HepG2 (cell line): Measurements from ENCODE around the gene IGSF8. TPM values are rescaled to one million over a fixed set of nuclear protein-coding genes. Genes with fewer than 3 reads are reported as not detected.

Experiments
- ATAC-seq: fragments of 200-7000 bp; cut with Tn5 transposase; 3 replicates; pipeline ENCODE4 v1.9.1; 2020; ENCODE audit warnings: mild to moderate bottlenecking, moderate library complexity
- BruUV-seq: library from RNA; stranded (reverse); fragments of 400-500 nt; replicated peaks from 2 replicates; lab custom pipeline; 2021; lab: Mats Ljungman, UMichigan
- CTCF ChIA-PET: fragments of 300-600 bp; formaldehyde crosslinking; extraction: SDS; loops from one replicate; lab custom pipeline; 2021; ENCODE audit warnings: low total read pairs, inconsistent platforms, low intra/inter-chr PET ratio; lab: Yijun Ruan, JAX
- POLR2A ChIA-PET: fragments of 350-600 bp; sonication (Branson Sonifier 250); formaldehyde crosslinking; loops from one replicate; lab custom pipeline; 2020; ENCODE audit warnings: antibody characterized with exemption, inconsistent platforms; lab: Yijun Ruan, JAX
- DNase-seq: peaks from one replicate; pipeline ENCODE4 v3.0.0-alpha.2; 2015; ENCODE audit warnings: low spot score
- FAIRE-seq: peaks from 3 replicates; lab custom pipeline; 2011; peaks lifted over from hg19 to GRCh38; lab: Jason Lieb, UNC
- H2AFZ ChIP-seq: one replicate; pipeline ENCODE4 v1.6.1; 2011; ENCODE audit warnings: low read length, inconsistent platforms
- H3K27ac ChIP-seq: fragments of 300-600 bp; 3 replicates; pipeline ENCODE4 v1.8.0; 2011; ENCODE audit warnings: mixed run types, mild to moderate bottlenecking, mixed read lengths, low read length, inconsistent platforms; ENCODE audit not compliant: insufficient read depth; ENCODE audit errors: extremely low read length
- H3K27me3 ChIP-seq, 2 experiments: fragments of 200-600 bp in 1 of 2; 2 replicates in 1 of 2; 3 replicates in 1 of 2; pipeline versions ENCODE4 v1.6.0 to v1.8.0; 2011; ENCODE audit warnings: low read length in 2 of 2, mild to moderate bottlenecking in 2 of 2, moderate library complexity in 2 of 2, inconsistent platforms in 1 of 2; ENCODE audit not compliant: insufficient read depth in 2 of 2, control insufficient read depth in 1 of 2
- H3K36me3 ChIP-seq, 2 experiments: fragments of 200-600 bp in 1 of 2; replicated peaks in 1 of 2; 2 replicates in 1 of 2; 3 replicates in 1 of 2; pipeline versions ENCODE4 v1.5.1 to v1.8.0; 2011; ENCODE audit warnings: low read length in 2 of 2, inconsistent platforms in 1 of 2; ENCODE audit not compliant: insufficient read depth in 2 of 2, control insufficient read depth in 1 of 2
- H3K4me1 ChIP-seq: 2 replicates; pipeline ENCODE4 v1.5.1; 2012; ENCODE audit warnings: low read length, inconsistent platforms; ENCODE audit not compliant: insufficient read depth
- H3K4me2 ChIP-seq: 2 replicates; pipeline ENCODE4 v1.6.0; 2011; ENCODE audit warnings: low read depth, low read length, inconsistent platforms
- H3K4me3 ChIP-seq, 3 experiments: fragments of 200-600 bp in 1 of 3; sonication (generic), shearing (Covaris generic) in 1 of 3; replicated peaks in 1 of 3; 2 replicates each; pipeline ENCODE4 v1.5.1; 2011 to 2016; ENCODE audit warnings: low read length in 3 of 3, inconsistent platforms in 2 of 3, low read depth in 2 of 3, mild to moderate bottlenecking in 2 of 3, control low read depth in 1 of 3, mixed read lengths in 1 of 3; ENCODE audit not compliant: insufficient read depth in 1 of 3
- H3K79me2 ChIP-seq: one replicate; pipeline ENCODE4 v1.6.1; 2011; ENCODE audit warnings: low read length, inconsistent platforms; ENCODE audit not compliant: insufficient read depth
- H3K9ac ChIP-seq: 2 replicates; pipeline ENCODE4 v1.6.0; 2011; ENCODE audit warnings: mild to moderate bottlenecking, low read depth, low read length, inconsistent platforms; ENCODE audit not compliant: insufficient read depth
- H3K9me3 ChIP-seq: 2 replicates; pipeline ENCODE4 v1.5.1; 2012; ENCODE audit warnings: mild to moderate bottlenecking, low read length
- H4K20me1 ChIP-seq: 2 replicates; pipeline ENCODE4 v1.6.0; 2011; ENCODE audit warnings: inconsistent platforms, mild to moderate bottlenecking, low read length, moderate library complexity; ENCODE audit not compliant: insufficient read depth
- CEBPB ChIP-seq: IDR thresholded peaks from 2 replicates; pipeline ENCODE4 v1.6.1; 2011; ENCODE audit warnings: low read depth, low read length, improper control_type of control experiment, borderline replicate concordance
- SOX13 ChIP-seq, 3 experiments: fragments of 450-650 bp in 1 of 3; sonication (generic) in 1 of 3; formaldehyde crosslinking in 1 of 3; IDR thresholded peaks in 2 of 3; conservative IDR thresholded peaks in 1 of 3; 2 replicates each; pipeline versions ENCODE4 v1.5.0 to v1.6.1; 2016 to 2020; ENCODE audit warnings: antibody characterized with exemption in 1 of 3, mild to moderate bottlenecking in 1 of 3, missing compliant biosample characterization in 1 of 3, missing genetic modification reagents in 1 of 3, moderate library complexity in 1 of 3
- SP2 ChIP-seq: sonication (generic); formaldehyde crosslinking; IDR thresholded peaks from 2 replicates; pipeline ENCODE4 v1.5.1; 2020; ENCODE audit warnings: mild to moderate bottlenecking, missing genetic modification reagents
- TBL1XR1 ChIP-seq: fragments of 150-350 bp; IDR thresholded peaks from 2 replicates; pipeline ENCODE4 v1.6.1; 2014; ENCODE audit warnings: borderline replicate concordance, low read length; ENCODE audit not compliant: partially characterized antibody
- ZBTB1 ChIP-seq: sonication (generic); formaldehyde crosslinking; IDR thresholded peaks from 2 replicates; pipeline ENCODE4 v1.4.0; 2020; ENCODE audit warnings: missing genetic modification reagents, borderline replicate concordance
- ZNF607 ChIP-seq: sonication (generic); formaldehyde crosslinking; IDR thresholded peaks from 2 replicates; pipeline ENCODE4 v1.5.1; 2020; ENCODE audit warnings: missing genetic modification reagents, mild to moderate bottlenecking, borderline replicate concordance
- whole genome bisulfite sequencing: methylation state at CpG from one replicate; pipeline ENCODE4 v1.1.6; 2017; ENCODE audit warnings: low lambda C conversion rate; 5-methylcytosine and 5-hydroxymethylcytosine counted together
- in situ Hi-C: cut with HindIII; loops from 2 replicates; pipeline ENCODE4 v1.10.0; 2017; ENCODE audit warnings: low pct_unique_long_range_greater_than_20kb; ENCODE audit not compliant: extremely low pct_ligation_motif_present
- intact Hi-C: fragments of 100-400 bp; cut with micrococcal nuclease; formaldehyde crosslinking; loops from one replicate; pipeline ENCODE4 v1.10.0; 2022; ENCODE audit not compliant: unreplicated experiment
- polyA plus RNA-seq, 8 experiments: library from polyadenylated mRNA; depleted of rRNA in 3 of 8; stranded (reverse) in 7 of 8; unstranded in 1 of 8; fragments of >200 nt; fragmentation: Illumina TruSeq in 4 of 8; extraction: Trizol in 4 of 8; gene quantifications; 2 replicates each; pipeline versions ENCODE4 v1.2.1 to v1.2.3, GENCODE V29; 2011 to 2016; ENCODE audit warnings: low read depth in 4 of 8, missing spikeins in 1 of 8, mixed read lengths in 1 of 8; ENCODE audit not compliant: insufficient read depth in 1 of 8
- total RNA-seq, 5 experiments: library from RNA; depleted of rRNA; stranded (reverse); fragments of >200 nt; fragmentation: Illumina TruSeq; extraction: Trizol; gene quantifications; 2 replicates each; pipeline ENCODE4 v1.2.3, GENCODE V29; 2016; ENCODE audit warnings: low read depth in 1 of 5
- TF ChIP-seq, protein P1 (sequence below): IDR thresholded peaks from 2 replicates; pipeline ENCODE4 v1.6.1; 2016; ENCODE audit warnings: low read depth, control low read depth
- TF ChIP-seq, protein P2 (sequence below), 2 experiments: sonication (generic) in 1 of 2; formaldehyde crosslinking in 1 of 2; IDR thresholded peaks; 2 replicates each; pipeline versions ENCODE4 v1.5.1 to v1.6.1; 2011 to 2020; ENCODE audit warnings: borderline replicate concordance in 1 of 2, low read depth in 1 of 2, low read length in 1 of 2, mild to moderate bottlenecking in 1 of 2, missing genetic modification reagents in 1 of 2, moderate library complexity in 1 of 2

Gene IGSF8
- total and polyA plus RNA-seq, 2 of the 13 experiments (the other 11 are each of a cell fraction or from before 2014, with no cell fraction given), result 24.0 to 41.0 TPM

GRCh38 chr1:160117300-160117699 is 18.9 kb upstream of the IGSF8 start:
- WGBS, result 0% methylated on average over 1 of the region's 1 CpG
- TF ChIP-seq SP2 (CRISPR knock-in tag) (no peak), ZBTB1 (CRISPR knock-in tag) (no peak), CEBPB (peak; percentile 15; the same call in 1 of the 2 replicates), SOX13 (IDR thresholded peaks at IDR 0.05) (no peak), SOX13 (CRISPR knock-in tag; conservative IDR thresholded peaks at IDR 0.05 in 1 of 2, IDR thresholded peaks at IDR 0.05 in 1 of 2) (no peak), ZNF607 (CRISPR knock-in tag) (no peak), TBL1XR1 (no peak)
- TF ChIP-seq, protein P1, sequence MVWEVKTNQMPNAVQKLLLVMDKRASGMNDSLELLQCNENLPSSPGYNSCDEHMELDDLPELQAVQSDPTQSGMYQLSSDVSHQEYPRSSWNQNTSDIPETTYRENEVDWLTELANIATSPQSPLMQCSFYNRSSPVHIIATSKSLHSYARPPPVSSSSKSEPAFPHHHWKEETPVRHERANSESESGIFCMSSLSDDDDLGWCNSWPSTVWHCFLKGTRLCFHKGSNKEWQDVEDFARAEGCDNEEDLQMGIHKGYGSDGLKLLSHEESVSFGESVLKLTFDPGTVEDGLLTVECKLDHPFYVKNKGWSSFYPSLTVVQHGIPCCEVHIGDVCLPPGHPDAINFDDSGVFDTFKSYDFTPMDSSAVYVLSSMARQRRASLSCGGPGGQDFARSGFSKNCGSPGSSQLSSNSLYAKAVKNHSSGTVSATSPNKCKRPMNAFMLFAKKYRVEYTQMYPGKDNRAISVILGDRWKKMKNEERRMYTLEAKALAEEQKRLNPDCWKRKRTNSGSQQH (CRISPR knock-in tag), result no peak
- TF ChIP-seq, protein P2, sequence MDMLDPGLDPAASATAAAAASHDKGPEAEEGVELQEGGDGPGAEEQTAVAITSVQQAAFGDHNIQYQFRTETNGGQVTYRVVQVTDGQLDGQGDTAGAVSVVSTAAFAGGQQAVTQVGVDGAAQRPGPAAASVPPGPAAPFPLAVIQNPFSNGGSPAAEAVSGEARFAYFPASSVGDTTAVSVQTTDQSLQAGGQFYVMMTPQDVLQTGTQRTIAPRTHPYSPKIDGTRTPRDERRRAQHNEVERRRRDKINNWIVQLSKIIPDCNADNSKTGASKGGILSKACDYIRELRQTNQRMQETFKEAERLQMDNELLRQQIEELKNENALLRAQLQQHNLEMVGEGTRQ (IDR thresholded peaks at IDR 0.05; ENCODE audit: low read depth, low read length), result no peak
- TF ChIP-seq, protein P2 (CRISPR knock-in tag; IDR thresholded peaks at IDR 0.05; ENCODE audit: borderline replicate concordance), result no peak
- Histone ChIP-seq H4K20me1 (no peaks in the 10 kb centered on the region), H3K4me3 (no peak overlapping the region), H2AFZ (no peak overlapping the region), H3K27me3 (no peaks in the 10 kb centered on the region; a peak in 2 of 5 replicates), H3K9me3 (no peaks in the 10 kb centered on the region), H3K4me2 (no peak overlapping the region), H3K27ac (no peak overlapping the region), H3K4me1 (peaks cover 62% of the 10 kb centered on the region), H3K79me2 (no peaks in the 10 kb centered on the region), H3K36me3 (no peaks in the 10 kb centered on the region), H3K9ac (no peak overlapping the region)
- no TSS peak for BruUV-seq
- CTCF ChIA-PET, result no interaction called here
- POLR2A ChIA-PET, result no interaction called here
- intact Hi-C loops (no loop called here), in situ Hi-C loops (no loop called here)
- DNase-seq (no peak), FAIRE-seq (no peak), ATAC-seq (no peak)
